Measurements from ENCODE around the gene RFTN1.

RFTN1 gene

GRCh38 chr3:16366581-16366980 lies 146.9 kb downstream of the RFTN1 start:
- TF ChIP-seq CTCF (IDR thresholded peaks at IDR 0.05) = no peak

GRCh38 chr3:16365491-16366128 lies 147.9 kb downstream of the RFTN1 start:
- peaks cover 0 to 16% (median 5%) of the 10 kb centered on the region in 4 donors for H3K4me1 ChIP-seq
- no peak overlapping the region for H3K27ac ChIP-seq
- DNase-seq = no peak
- H3K9me3 ChIP-seq = no peaks in the 10 kb centered on the region
- peaks cover 0 to 50% (median 6%) of the 10 kb centered on the region in 3 donors for H3K36me3 ChIP-seq
- intact Hi-C loops (cut with DNase I; ENCODE audit: low total_unique reads) = no loop called here
- no peak overlapping the region for H3K4me3 ChIP-seq
- no peaks in the 10 kb centered on the region for H3K27me3 ChIP-seq
- no peak for TF ChIP-seq CTCF (IDR thresholded peaks at IDR 0.05)

More at GRCh38 chr3:16366581-16366980, 146.9 kb downstream of the RFTN1 start:
- no peak for DNase-seq
- Histone ChIP-seq H3K27me3 (no peaks in the 10 kb centered on the region), H3K27ac (no peak overlapping the region), H3K4me1 (peaks cover 0 to 25% (median 12%) of the 10 kb centered on the region in 4 donors), H3K36me3 (peaks cover 0 to 50% (median 6%) of the 10 kb centered on the region in 3 donors), H3K9me3 (no peaks in the 10 kb centered on the region), H3K4me3 (no peak overlapping the region)
- intact Hi-C loops (cut with DNase I; ENCODE audit: low total_unique reads) = no loop called here

- Histone ChIP-seq H3K27me3 (no peaks in the 10 kb centered on the region), H3K27ac (no peak overlapping the region), H3K4me3 (no peak overlapping the region), H3K9me3 (no peaks in the 10 kb centered on the region), H3K36me3 (peaks cover 0 to 50% (median 6%) of the 10 kb centered on the region in 3 donors), H3K4me1 (peaks cover 0 to 9% (median under 1%) of the 10 kb centered on the region in 4 donors)
- DNase-seq = no peak
- TF ChIP-seq CTCF (IDR thresholded peaks at IDR 0.05) = no peak
- intact Hi-C loops (cut with DNase I; ENCODE audit: low total_unique reads) = no loop called here
Measured at GRCh38 chr3:16364963-16365362, 148.5 kb downstream of the RFTN1 start.

GRCh38 chr3:16364323-16364722 lies 149.2 kb downstream of the RFTN1 start:
- Histone ChIP-seq H3K27me3 (no peaks in the 10 kb centered on the region), H3K9me3 (no peaks in the 10 kb centered on the region), H3K27ac (no peak overlapping the region), H3K4me3 (no peak overlapping the region), H3K36me3 (peaks cover 0 to 50% (median 6%) of the 10 kb centered on the region in 3 donors), H3K4me1 (peaks cover 0 to 3% (median 0%) of the 10 kb centered on the region in 4 donors)
- intact Hi-C loops (cut with DNase I; ENCODE audit: low total_unique reads) = no loop called here
- no peak for TF ChIP-seq CTCF (IDR thresholded peaks at IDR 0.05)
- DNase-seq = no peak

GRCh38 chr3:16363636-16364035 lies 149.9 kb downstream of the RFTN1 start:
- Histone ChIP-seq H3K4me1 (no peaks in the 10 kb centered on the region), H3K27ac (no peak overlapping the region), H3K36me3 (peaks cover 0 to 43% (median 6%) of the 10 kb centered on the region in 3 donors), H3K9me3 (no peaks in the 10 kb centered on the region), H3K27me3 (no peaks in the 10 kb centered on the region), H3K4me3 (no peak overlapping the region)
- intact Hi-C loops (cut with DNase I; ENCODE audit: low total_unique reads) = no loop called here
- no peak for DNase-seq
- no peak for TF ChIP-seq CTCF (IDR thresholded peaks at IDR 0.05)

Data from tibial artery (tissue), 4 donors.